Astrocyte of the cerebellum (primary cell): ENCODE results near the gene CHAF1A.

Experiments used
- DNase-seq: peaks from one replicate; pipeline ENCODE4 v3.0.0-alpha.2; 2011; ENCODE audit warnings: low read depth
- H3K4me3 ChIP-seq: 2 replicates; pipeline ENCODE4 v1.5.1; 2011; ENCODE audit warnings: mild to moderate bottlenecking, low read depth, low read length, moderate library complexity
- in situ Hi-C: cut with HindIII; loops from 2 replicates; pipeline ENCODE4 v1.10.0; 2017; ENCODE audit warnings: low sequenced_read_pairs
- TF ChIP-seq, protein P1 (sequence below): IDR thresholded peaks from 2 replicates; pipeline ENCODE4 v1.5.1; 2012; ENCODE audit warnings: low read length, low read depth, moderate library complexity, mild to moderate bottlenecking; ENCODE audit errors: missing control alignments

CHAF1A gene

DNA sequence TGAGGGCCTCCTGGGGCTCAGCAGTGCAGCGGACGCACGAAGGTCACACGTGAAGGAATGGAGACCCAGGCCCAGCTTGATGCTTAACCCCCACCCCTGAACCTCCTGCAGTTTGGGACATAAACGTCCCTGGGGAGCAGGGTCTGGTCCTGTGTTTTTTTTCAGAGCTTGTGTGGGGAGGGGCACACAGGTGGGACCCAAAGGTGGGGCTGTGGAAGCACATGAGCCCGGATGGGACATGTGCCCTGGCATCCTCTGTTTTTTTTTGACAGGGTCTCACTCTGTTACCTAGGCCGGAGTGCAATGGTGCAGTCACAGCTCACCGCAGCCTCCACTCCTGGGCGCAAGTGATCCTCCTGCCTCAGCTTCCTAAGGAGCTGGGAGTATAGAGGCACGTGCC, 34.7 kb downstream of the CHAF1A start:
- in situ Hi-C loops: no loop called here
- DNase-seq: no peak
- H3K4me3 ChIP-seq: no peak overlapping the region
- TF ChIP-seq, protein P1, sequence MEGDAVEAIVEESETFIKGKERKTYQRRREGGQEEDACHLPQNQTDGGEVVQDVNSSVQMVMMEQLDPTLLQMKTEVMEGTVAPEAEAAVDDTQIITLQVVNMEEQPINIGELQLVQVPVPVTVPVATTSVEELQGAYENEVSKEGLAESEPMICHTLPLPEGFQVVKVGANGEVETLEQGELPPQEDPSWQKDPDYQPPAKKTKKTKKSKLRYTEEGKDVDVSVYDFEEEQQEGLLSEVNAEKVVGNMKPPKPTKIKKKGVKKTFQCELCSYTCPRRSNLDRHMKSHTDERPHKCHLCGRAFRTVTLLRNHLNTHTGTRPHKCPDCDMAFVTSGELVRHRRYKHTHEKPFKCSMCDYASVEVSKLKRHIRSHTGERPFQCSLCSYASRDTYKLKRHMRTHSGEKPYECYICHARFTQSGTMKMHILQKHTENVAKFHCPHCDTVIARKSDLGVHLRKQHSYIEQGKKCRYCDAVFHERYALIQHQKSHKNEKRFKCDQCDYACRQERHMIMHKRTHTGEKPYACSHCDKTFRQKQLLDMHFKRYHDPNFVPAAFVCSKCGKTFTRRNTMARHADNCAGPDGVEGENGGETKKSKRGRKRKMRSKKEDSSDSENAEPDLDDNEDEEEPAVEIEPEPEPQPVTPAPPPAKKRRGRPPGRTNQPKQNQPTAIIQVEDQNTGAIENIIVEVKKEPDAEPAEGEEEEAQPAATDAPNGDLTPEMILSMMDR: no peak

DNA sequence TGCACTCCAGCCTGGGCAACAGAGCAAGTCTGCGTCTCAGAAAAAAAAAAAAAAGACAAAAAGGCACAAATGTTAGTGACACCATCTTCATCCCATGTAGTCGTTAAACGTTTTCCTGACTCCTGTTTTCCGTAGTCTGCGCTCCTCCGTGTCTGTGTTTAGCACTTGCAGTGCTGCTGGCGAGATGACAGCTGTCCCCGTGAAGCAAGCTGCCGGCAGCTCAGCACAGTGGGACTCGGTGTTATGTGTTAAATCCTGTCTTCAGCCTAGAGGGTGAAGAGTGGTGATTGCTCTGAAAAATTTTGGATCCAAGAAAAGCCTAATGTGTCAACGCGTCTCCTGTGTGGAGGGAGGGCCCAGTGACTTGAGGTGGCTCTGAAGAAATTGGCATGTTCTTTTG, 36.8 kb downstream of the CHAF1A start:
- TF ChIP-seq, protein P1: no peak
- DNase-seq: no peak
- in situ Hi-C loops: no loop called here
- no peak overlapping the region for H3K4me3 ChIP-seq

DNA sequence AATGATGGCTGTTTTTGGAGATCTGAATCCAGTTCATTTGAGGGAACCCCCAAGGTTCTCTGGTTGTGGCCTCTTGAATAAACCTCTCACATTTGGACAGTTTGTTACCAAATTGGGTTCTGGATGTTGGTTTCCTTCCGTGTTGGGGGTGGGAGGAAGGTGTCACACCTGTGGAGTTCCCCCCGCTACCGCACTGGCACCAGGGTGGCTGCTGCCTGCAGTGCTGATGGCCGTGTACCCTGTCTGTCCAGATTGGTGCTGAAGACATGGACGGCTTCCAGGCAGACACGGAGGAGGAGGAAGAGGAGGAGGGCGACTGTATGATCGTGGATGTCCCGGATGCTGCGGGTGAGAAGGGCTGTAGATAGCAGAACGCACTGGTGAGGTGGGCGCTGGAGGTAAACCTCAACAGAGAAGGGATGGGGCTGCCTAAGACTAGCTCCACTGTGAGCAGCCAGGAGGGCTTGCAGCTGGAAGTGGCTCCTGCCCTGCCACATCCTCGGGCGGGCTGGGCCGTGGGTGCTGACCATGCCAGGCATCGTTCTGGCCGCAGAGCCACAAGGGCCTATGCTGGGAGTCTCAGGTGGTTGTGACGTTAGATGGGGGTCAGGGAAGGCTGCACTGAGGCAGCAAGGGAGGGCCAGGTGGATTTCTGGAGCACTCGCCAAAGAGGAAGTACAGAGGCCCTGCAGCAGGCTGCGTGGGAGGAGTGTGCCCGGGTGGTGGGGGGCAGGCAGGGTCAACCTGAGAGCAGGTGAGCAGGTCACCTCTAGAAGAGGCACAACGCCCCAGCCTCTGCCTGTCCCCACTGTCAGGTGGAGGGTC, 39.8 kb downstream of the CHAF1A start:
- no peak for DNase-seq
- no peak overlapping the region for H3K4me3 ChIP-seq
- in situ Hi-C loops: no loop called here
- TF ChIP-seq, protein P1: no peak

DNA sequence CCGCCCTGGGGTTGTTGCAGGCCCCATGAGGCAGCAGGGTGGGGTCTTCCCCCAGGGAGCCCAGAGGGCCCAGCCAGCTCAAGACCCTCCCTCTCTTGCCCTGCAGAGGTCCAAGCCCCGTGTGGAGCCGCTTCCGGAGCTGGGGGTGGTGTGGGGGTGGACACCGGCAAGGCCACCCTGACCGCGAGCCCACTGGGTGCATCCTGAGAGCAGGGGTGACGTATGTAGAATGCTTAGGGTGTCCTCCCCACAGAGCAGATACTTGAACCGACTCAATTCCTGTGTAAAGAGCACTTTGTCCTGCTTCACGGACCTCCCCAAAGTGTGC, 40.3 kb downstream of the CHAF1A start:
- TF ChIP-seq, protein P1: no peak
- in situ Hi-C loops: no loop called here
- H3K4me3 ChIP-seq: no peak overlapping the region
- DNase-seq: no peak

DNA sequence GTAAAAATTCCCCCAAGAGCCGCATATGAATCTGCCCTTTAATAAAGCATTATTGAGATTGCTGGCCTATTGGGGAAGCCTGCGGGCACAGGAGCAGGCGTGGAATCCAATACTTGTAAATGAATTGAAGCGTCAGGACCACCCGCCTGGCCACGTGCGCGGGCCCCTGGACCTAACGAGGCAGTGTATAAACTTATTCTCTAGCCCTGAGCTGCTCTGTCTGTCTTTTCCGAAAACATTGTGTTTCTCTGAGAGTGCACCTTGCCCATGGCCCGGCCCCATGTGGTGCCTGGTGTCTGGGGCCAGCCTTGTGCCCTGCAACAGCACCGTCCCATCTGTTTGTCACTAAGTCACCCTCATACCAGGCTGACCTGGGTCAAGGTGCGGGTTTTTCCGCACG, 40.7 kb downstream of the CHAF1A start:
- no peak for DNase-seq
- TF ChIP-seq, protein P1: no peak
- in situ Hi-C loops: no loop called here
- H3K4me3 ChIP-seq: no peak overlapping the region

DNA sequence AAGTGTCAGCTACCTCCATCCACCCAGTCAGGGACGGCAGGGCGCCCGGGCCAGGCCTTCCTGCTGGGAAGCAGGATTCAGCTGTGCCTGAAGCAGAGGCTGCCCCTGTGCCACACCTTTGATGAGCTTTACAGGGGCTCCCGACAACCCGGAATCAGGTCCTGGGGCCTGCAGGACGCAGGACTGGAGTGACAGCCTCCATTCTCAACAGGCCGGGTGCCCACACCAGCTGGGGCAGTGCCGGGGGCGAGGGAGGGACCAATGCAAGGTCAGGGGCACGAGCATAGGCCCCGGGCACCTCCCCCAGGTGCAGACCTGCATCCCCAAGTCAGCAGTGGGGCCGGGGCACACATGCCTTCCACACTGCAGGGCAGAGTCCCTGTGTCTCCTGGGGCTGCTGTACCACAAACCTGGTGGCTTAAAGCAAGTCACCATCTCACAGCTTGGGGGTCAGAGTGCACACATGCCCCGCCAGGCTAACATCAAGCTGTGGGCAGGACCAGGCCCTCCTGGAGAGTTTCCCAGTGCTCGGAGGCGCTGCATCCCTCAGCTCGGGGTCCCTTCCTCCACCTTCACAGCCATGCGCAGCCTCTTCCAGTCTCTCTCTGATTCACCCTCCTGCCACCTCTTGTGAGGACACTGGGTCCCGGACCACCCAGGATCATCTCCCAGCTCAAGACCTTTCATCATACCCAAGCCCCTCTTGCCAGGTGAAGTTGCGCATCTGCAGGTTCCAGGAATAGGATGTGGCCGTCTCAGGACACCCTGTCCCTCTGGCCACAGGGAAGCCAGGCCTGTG, 41.7 kb downstream of the CHAF1A start:
- no peak overlapping the region for H3K4me3 ChIP-seq
- in situ Hi-C loops: no loop called here
- TF ChIP-seq, protein P1: no peak
- no peak for DNase-seq
